ENCODE data around the gene TMEM212.
"Not testable (repeated sequence)": the region's sequence is repeated elsewhere in the genome, so short reads cannot be mapped to it uniquely, and the experiment has no call there.

The TMEM212 gene

GRCh38 chr3:171898192-171898591, 55.0 kb downstream of the TMEM212 start:
- H3K4me1 ChIP-seq (ENCODE audit: control insufficient read depth, insufficient read depth, low read length, poor library complexity, severe bottlenecking), result no peaks in the 10 kb centered on the region
- H3K27ac ChIP-seq (ENCODE audit: insufficient read depth, low read length, poor library complexity, severe bottlenecking), result no peak overlapping the region
- no peak for DNase-seq
- no peaks in the 10 kb centered on the region for H3K9me3 ChIP-seq (ENCODE audit: control insufficient read depth, low read length)
- H3K27me3 ChIP-seq (replicated peaks; ENCODE audit: control insufficient read depth, insufficient read depth, low read length, poor library complexity, severe bottlenecking), result peaks cover 3% of the 10 kb centered on the region
- no peak overlapping the region for H3K4me3 ChIP-seq (ENCODE audit: insufficient read depth, low read depth, low read length, poor library complexity, severe bottlenecking)
- H3K36me3 ChIP-seq (ENCODE audit: control insufficient read depth, insufficient read depth, low read length), result no peaks in the 10 kb centered on the region

GRCh38 chr3:171900446-171900845, 57.3 kb downstream of the TMEM212 start:
- H3K9me3 ChIP-seq (ENCODE audit: control insufficient read depth, low read length), result no peaks in the 10 kb centered on the region
- no peaks in the 10 kb centered on the region for H3K4me1 ChIP-seq (ENCODE audit: control insufficient read depth, insufficient read depth, low read length, poor library complexity, severe bottlenecking)
- H3K4me3 ChIP-seq (ENCODE audit: insufficient read depth, low read depth, low read length, poor library complexity, severe bottlenecking), result no peak overlapping the region
- H3K27ac ChIP-seq (ENCODE audit: insufficient read depth, low read length, poor library complexity, severe bottlenecking), result no peak overlapping the region
- H3K36me3 ChIP-seq (ENCODE audit: control insufficient read depth, insufficient read depth, low read length), result no peaks in the 10 kb centered on the region
- DNase-seq, result no peak
- H3K27me3 ChIP-seq (replicated peaks; ENCODE audit: control insufficient read depth, insufficient read depth, low read length, poor library complexity, severe bottlenecking), result peaks cover 3% of the 10 kb centered on the region

GRCh38 chr3:171901615-171902312, 58.6 kb downstream of the TMEM212 start:
- DNase-seq, result no peak
- no peak overlapping the region for H3K4me3 ChIP-seq (ENCODE audit: insufficient read depth, low read depth, low read length, poor library complexity, severe bottlenecking)
- H3K27me3 ChIP-seq (replicated peaks; ENCODE audit: control insufficient read depth, insufficient read depth, low read length, poor library complexity, severe bottlenecking), result peaks cover 3% of the 10 kb centered on the region
- H3K36me3 ChIP-seq (ENCODE audit: control insufficient read depth, insufficient read depth, low read length), result no peaks in the 10 kb centered on the region
- H3K27ac ChIP-seq (ENCODE audit: insufficient read depth, low read length, poor library complexity, severe bottlenecking), result no peak overlapping the region
- H3K4me1 ChIP-seq (ENCODE audit: control insufficient read depth, insufficient read depth, low read length, poor library complexity, severe bottlenecking), result no peaks in the 10 kb centered on the region
- no peaks in the 10 kb centered on the region for H3K9me3 ChIP-seq (ENCODE audit: control insufficient read depth, low read length)

- no peak overlapping the region for H3K4me3 ChIP-seq (ENCODE audit: insufficient read depth, low read depth, low read length, poor library complexity, severe bottlenecking)
- H3K27me3 ChIP-seq (replicated peaks; ENCODE audit: control insufficient read depth, insufficient read depth, low read length, poor library complexity, severe bottlenecking), result peaks cover 3% of the 10 kb centered on the region
- no peak overlapping the region for H3K27ac ChIP-seq (ENCODE audit: insufficient read depth, low read length, poor library complexity, severe bottlenecking)
- no peaks in the 10 kb centered on the region for H3K4me1 ChIP-seq (ENCODE audit: control insufficient read depth, insufficient read depth, low read length, poor library complexity, severe bottlenecking)
- H3K9me3 ChIP-seq (ENCODE audit: control insufficient read depth, low read length), result no peaks in the 10 kb centered on the region
- no peak for DNase-seq
- no peaks in the 10 kb centered on the region for H3K36me3 ChIP-seq (ENCODE audit: control insufficient read depth, insufficient read depth, low read length)
Measured at GRCh38 chr3:171904829-171905228, 61.7 kb downstream of the TMEM212 start.

- not testable (repeated sequence) for H3K4me3 ChIP-seq (ENCODE audit: insufficient read depth, low read depth, low read length, poor library complexity, severe bottlenecking); H3K27me3 ChIP-seq (replicated peaks; ENCODE audit: control insufficient read depth, insufficient read depth, low read length, poor library complexity, severe bottlenecking); H3K36me3 ChIP-seq (ENCODE audit: control insufficient read depth, insufficient read depth, low read length); DNase-seq; H3K27ac ChIP-seq (ENCODE audit: insufficient read depth, low read length, poor library complexity, severe bottlenecking); H3K4me1 ChIP-seq (ENCODE audit: control insufficient read depth, insufficient read depth, low read length, poor library complexity, severe bottlenecking); H3K9me3 ChIP-seq (ENCODE audit: control insufficient read depth, low read length)
Measured at GRCh38 chr3:171906503-171906902, 63.4 kb downstream of the TMEM212 start.

DNA sequence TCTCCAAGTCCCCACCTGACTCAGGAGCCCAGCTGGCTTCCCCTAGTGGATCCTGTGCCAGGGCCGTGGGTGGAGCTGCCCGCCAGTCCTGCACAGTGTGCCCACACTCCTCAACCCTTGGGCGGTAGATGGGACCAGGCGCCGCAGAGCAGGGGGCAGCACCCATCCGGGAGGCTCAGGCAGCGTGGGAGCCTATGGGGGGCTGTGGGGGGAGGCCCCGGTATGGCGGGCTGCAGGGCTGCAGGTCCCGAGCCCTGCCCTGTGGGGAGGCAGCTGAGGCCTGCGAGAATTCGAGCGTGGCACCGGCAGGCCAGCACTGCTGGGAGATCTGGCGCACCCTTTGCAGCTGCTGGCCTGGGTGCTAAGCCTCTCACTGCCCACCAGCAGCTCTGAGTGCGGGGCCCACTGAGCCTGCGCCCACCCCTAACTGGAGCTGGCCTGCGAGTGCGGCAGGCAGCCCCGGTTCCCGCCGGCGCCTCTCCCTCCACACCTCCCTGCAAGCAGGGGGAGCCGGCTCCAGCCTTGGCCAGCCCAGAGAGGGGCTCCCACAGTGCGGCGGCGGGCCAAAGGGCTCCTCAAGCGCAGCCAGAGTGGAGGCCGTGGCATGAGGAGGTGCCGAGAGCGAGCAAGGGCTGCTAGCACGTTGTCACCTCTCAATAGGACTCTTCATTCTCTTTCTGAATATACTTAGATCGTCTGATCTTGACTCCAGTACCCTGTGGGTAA, 64.0 kb downstream of the TMEM212 start:
- Histone ChIP-seq H3K4me3 (ENCODE audit: insufficient read depth, low read depth, low read length, poor library complexity, severe bottlenecking) (no peak overlapping the region), H3K9me3 (ENCODE audit: control insufficient read depth, low read length) (no peaks in the 10 kb centered on the region), H3K27ac (ENCODE audit: insufficient read depth, low read length, poor library complexity, severe bottlenecking) (no peak overlapping the region), H3K27me3 (replicated peaks; ENCODE audit: control insufficient read depth, insufficient read depth, low read length, poor library complexity, severe bottlenecking) (no peaks in the 10 kb centered on the region), H3K36me3 (ENCODE audit: control insufficient read depth, insufficient read depth, low read length) (no peaks in the 10 kb centered on the region), H3K4me1 (ENCODE audit: control insufficient read depth, insufficient read depth, low read length, poor library complexity, severe bottlenecking) (no peaks in the 10 kb centered on the region)
- no peak for DNase-seq

GRCh38 chr3:171907761-171908160, 64.6 kb downstream of the TMEM212 start:
- no peaks in the 10 kb centered on the region for H3K9me3 ChIP-seq (ENCODE audit: control insufficient read depth, low read length)
- no peak for DNase-seq
- no peak overlapping the region for H3K27ac ChIP-seq (ENCODE audit: insufficient read depth, low read length, poor library complexity, severe bottlenecking)
- no peaks in the 10 kb centered on the region for H3K36me3 ChIP-seq (ENCODE audit: control insufficient read depth, insufficient read depth, low read length)
- no peak overlapping the region for H3K4me3 ChIP-seq (ENCODE audit: insufficient read depth, low read depth, low read length, poor library complexity, severe bottlenecking)
- H3K27me3 ChIP-seq (replicated peaks; ENCODE audit: control insufficient read depth, insufficient read depth, low read length, poor library complexity, severe bottlenecking), result no peaks in the 10 kb centered on the region
- no peaks in the 10 kb centered on the region for H3K4me1 ChIP-seq (ENCODE audit: control insufficient read depth, insufficient read depth, low read length, poor library complexity, severe bottlenecking)

DNA sequence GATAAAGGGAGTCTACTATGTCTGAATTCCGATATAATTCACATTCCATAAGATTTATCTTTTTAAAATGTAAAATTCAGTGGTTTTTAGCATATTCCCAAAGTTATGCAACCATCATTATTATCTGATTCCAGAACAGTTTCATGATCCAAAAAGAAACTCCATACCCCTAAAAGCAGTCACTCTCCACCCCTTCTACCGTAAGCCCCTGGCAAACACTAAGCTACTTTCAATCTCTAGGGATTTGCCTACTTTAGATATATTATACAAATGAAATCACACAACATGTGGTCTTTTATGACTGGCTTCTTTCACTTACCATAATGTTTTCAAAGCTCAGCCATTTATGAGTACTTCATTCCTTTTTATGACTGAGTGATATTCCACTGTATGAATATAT, 65.6 kb downstream of the TMEM212 start:
- DNase-seq, result no peak
- Histone ChIP-seq H3K36me3 (ENCODE audit: control insufficient read depth, insufficient read depth, low read length) (no peaks in the 10 kb centered on the region), H3K4me3 (ENCODE audit: insufficient read depth, low read depth, low read length, poor library complexity, severe bottlenecking) (no peak overlapping the region), H3K9me3 (ENCODE audit: control insufficient read depth, low read length) (no peaks in the 10 kb centered on the region), H3K27me3 (replicated peaks; ENCODE audit: control insufficient read depth, insufficient read depth, low read length, poor library complexity, severe bottlenecking) (no peaks in the 10 kb centered on the region), H3K4me1 (ENCODE audit: control insufficient read depth, insufficient read depth, low read length, poor library complexity, severe bottlenecking) (no peaks in the 10 kb centered on the region), H3K27ac (ENCODE audit: insufficient read depth, low read length, poor library complexity, severe bottlenecking) (no peak overlapping the region)
